Calu3 (cell line): ENCODE data around the gene TASOR2. TPM values are rescaled to one million over a fixed set of nuclear protein-coding genes. Genes with fewer than 3 reads are reported as not detected.

Experiments used
- BruUV-seq: library from RNA; stranded (reverse); fragments of 400-500 nt; replicated peaks from 2 replicates; lab custom pipeline; 2021; lab: Mats Ljungman, UMichigan
- CTCF ChIA-PET: fragments of 300-600 bp; sonication (Branson Sonifier 250); formaldehyde crosslinking; loops from one replicate; lab custom pipeline; 2022; ENCODE audit warnings: antibody characterized with exemption; lab: Charles Lee
- DNase-seq: peaks from one replicate; pipeline ENCODE4 v3.0.0; 2022
- H3K27ac Mint-ChIP-seq: one replicate; pipeline ENCODE4 v1.8.0; 2022; ENCODE audit warnings: mixed read lengths; ENCODE audit not compliant: unreplicated experiment
- H3K27me3 Mint-ChIP-seq: one replicate; pipeline ENCODE4 v1.8.0; 2022; ENCODE audit warnings: mixed read lengths; ENCODE audit not compliant: unreplicated experiment
- H3K36me3 Mint-ChIP-seq: one replicate; pipeline ENCODE4 v1.8.0; 2022; ENCODE audit warnings: mild to moderate bottlenecking, moderate library complexity, mixed read lengths; ENCODE audit not compliant: insufficient read depth, unreplicated experiment
- H3K4me1 Mint-ChIP-seq: one replicate; pipeline ENCODE4 v1.8.0; 2022; ENCODE audit warnings: mild to moderate bottlenecking, low read depth, mixed read lengths; ENCODE audit not compliant: unreplicated experiment
- H3K4me3 Mint-ChIP-seq: one replicate; pipeline ENCODE4 v1.8.0; 2022; ENCODE audit warnings: mild to moderate bottlenecking, low read depth, moderate library complexity, mixed read lengths; ENCODE audit not compliant: unreplicated experiment
- H3K9me3 Mint-ChIP-seq: one replicate; pipeline ENCODE4 v1.8.0; 2022; ENCODE audit warnings: low read depth, mixed read lengths; ENCODE audit not compliant: unreplicated experiment
- CTCF ChIP-seq: fragments of 200-600 bp; IDR thresholded peaks from one replicate; pipeline ENCODE4 v1.8.0; 2022; ENCODE audit warnings: antibody characterized with exemption; ENCODE audit not compliant: unreplicated experiment
- intact Hi-C: fragments of 100-400 bp; cut with micrococcal nuclease; formaldehyde crosslinking; loops from one replicate; pipeline ENCODE4 v1.10.0; 2022; ENCODE audit not compliant: unreplicated experiment
- total RNA-seq: library from RNA; stranded (reverse); gene quantifications from 2 replicates; pipeline ENCODE4 v1.2.3, GENCODE V29; 2022

Gene TASOR2
- total RNA-seq, 1 experiment from 2014 or later: 88.9 TPM

- no peaks in the 10 kb centered on the region for H3K27me3 Mint-ChIP-seq
- CTCF ChIA-PET: no interaction called here
- H3K4me1 Mint-ChIP-seq: no peaks in the 10 kb centered on the region
- no peak overlapping the region for H3K27ac Mint-ChIP-seq
- BruUV-seq: no TSS peak
- H3K36me3 Mint-ChIP-seq: peaks cover 18% of the 10 kb centered on the region
- TF ChIP-seq CTCF: no peak
- intact Hi-C loops: no loop called here
- no peak for DNase-seq
- no peaks in the 10 kb centered on the region for H3K9me3 Mint-ChIP-seq
- H3K4me3 Mint-ChIP-seq: no peak overlapping the region
Measured at GRCh38 chr10:5640036-5640435, 44.6 kb upstream of the TASOR2 start.

GRCh38 chr10:5640501-5640900 is 44.1 kb upstream of the TASOR2 start:
- Mint-ChIP-seq H3K4me1 (no peaks in the 10 kb centered on the region), H3K27ac (no peak overlapping the region), H3K4me3 (no peak overlapping the region), H3K9me3 (no peaks in the 10 kb centered on the region), H3K27me3 (no peaks in the 10 kb centered on the region), H3K36me3 (peaks cover 18% of the 10 kb centered on the region)
- no peak for TF ChIP-seq CTCF
- CTCF ChIA-PET: no interaction called here
- intact Hi-C loops: no loop called here
- no peak for DNase-seq
- no TSS peak for BruUV-seq

- no peak overlapping the region for H3K4me3 Mint-ChIP-seq
- TF ChIP-seq CTCF: no peak
- no peaks in the 10 kb centered on the region for H3K27me3 Mint-ChIP-seq
- CTCF ChIA-PET: no interaction called here
- intact Hi-C loops: no loop called here
- H3K36me3 Mint-ChIP-seq: peaks cover 18% of the 10 kb centered on the region
- no peaks in the 10 kb centered on the region for H3K9me3 Mint-ChIP-seq
- H3K4me1 Mint-ChIP-seq: no peaks in the 10 kb centered on the region
- no TSS peak for BruUV-seq
- DNase-seq: no peak
- H3K27ac Mint-ChIP-seq: no peak overlapping the region
Measured at GRCh38 chr10:5641501-5641900, 43.1 kb upstream of the TASOR2 start.

- no peaks in the 10 kb centered on the region for H3K9me3 Mint-ChIP-seq
- H3K36me3 Mint-ChIP-seq: peaks cover 22% of the 10 kb centered on the region
- H3K27ac Mint-ChIP-seq: no peak overlapping the region
- no peak for DNase-seq
- intact Hi-C loops: no loop called here
- no peak for TF ChIP-seq CTCF
- H3K4me3 Mint-ChIP-seq: no peak overlapping the region
- no peaks in the 10 kb centered on the region for H3K4me1 Mint-ChIP-seq
- CTCF ChIA-PET: interaction anchor here (0.7 kb wide), 1 partner anchor 25 kb away, joined by 3 read pairs; no protein-coding TSS in a partner anchor
- no peaks in the 10 kb centered on the region for H3K27me3 Mint-ChIP-seq
- BruUV-seq: no TSS peak
Measured at GRCh38 chr10:5643346-5644067, 41.1 kb upstream of the TASOR2 start.
